Lower lobe of right lung (tissue), 2 donors: ENCODE data around the gene DOC2B. TPM values are rescaled to one million over a fixed set of nuclear protein-coding genes. Genes with fewer than 3 reads are reported as not detected.

Experiments
- ATAC-seq, 2 donors: fragments of 200-7000 bp; cut with Tn5 transposase; one replicate each; pipeline ENCODE4 v1.9.1; 2020 to 2022; ENCODE audit warnings: mild to moderate bottlenecking in 2 of 2, moderate library complexity in 2 of 2
- DNase-seq: peaks from one replicate; pipeline ENCODE4 v3.0.0-alpha.2; 2020
- H3K27ac ChIP-seq: fragments of 200-600 bp; one replicate; pipeline ENCODE4 v1.8.0; 2022
- H3K27me3 ChIP-seq: fragments of 200-600 bp; one replicate; pipeline ENCODE4 v1.8.0; 2022; ENCODE audit warnings: low read depth
- H3K36me3 ChIP-seq: fragments of 200-600 bp; one replicate; pipeline ENCODE4 v1.8.0; 2022; ENCODE audit warnings: mild to moderate bottlenecking
- H3K4me1 ChIP-seq: fragments of 200-600 bp; one replicate; pipeline ENCODE4 v1.8.0; 2022
- H3K4me3 ChIP-seq: fragments of 200-600 bp; one replicate; pipeline ENCODE4 v1.8.0; 2022; ENCODE audit warnings: mild to moderate bottlenecking
- H3K9me3 ChIP-seq: fragments of 200-600 bp; one replicate; pipeline ENCODE4 v1.8.0; 2022
- CTCF ChIP-seq: fragments of 200-600 bp; IDR thresholded peaks from one replicate; pipeline ENCODE4 v1.8.0; 2022; ENCODE audit warnings: antibody characterized with exemption, mild to moderate bottlenecking
- intact Hi-C: fragments of 100-400 bp; cut with DNase I; formaldehyde crosslinking; loops from one replicate; pipeline ENCODE4 v1.11.0; 2022
- total RNA-seq: library from RNA; stranded (reverse); fragmentation: NEBNext Ultra II Directional; extraction: Animal tissue kit (Norgen Biotek cat#: 25700); gene quantifications from one replicate; pipeline ENCODE4 v1.2.1, GENCODE V29; 2021
- donor health status: DM: no; HTN: yes; CAD: no; lungs with severe emphysema.

Gene DOC2B
- total RNA-seq, 1 donor from 2014 or later: 6.2 TPM

GRCh38 chr17:148757-149156, 32.7 kb downstream of the DOC2B start:
- no peaks in the 10 kb centered on the region for H3K4me1 ChIP-seq
- no peak for TF ChIP-seq CTCF
- intact Hi-C loops: no loop called here
- H3K9me3 ChIP-seq: no peaks in the 10 kb centered on the region
- no peak overlapping the region for H3K27ac ChIP-seq
- no peaks in the 10 kb centered on the region for H3K36me3 ChIP-seq
- no peak overlapping the region for H3K4me3 ChIP-seq
- H3K27me3 ChIP-seq: no peaks in the 10 kb centered on the region
- ATAC-seq (no peak), DNase-seq (peak; percentile 21)

- no peaks in the 10 kb centered on the region for H3K9me3 ChIP-seq
- H3K27ac ChIP-seq: no peak overlapping the region
- no peak overlapping the region for H3K4me3 ChIP-seq
- ATAC-seq: no peak
- no peaks in the 10 kb centered on the region for H3K4me1 ChIP-seq
- no peaks in the 10 kb centered on the region for H3K27me3 ChIP-seq
- no peak for TF ChIP-seq CTCF
- peak; percentile 35 for DNase-seq
- H3K36me3 ChIP-seq: no peaks in the 10 kb centered on the region
- intact Hi-C loops: no loop called here
These were observed 33.4 kb downstream of the DOC2B start for GRCh38 chr17:147796-148740.

- ATAC-seq (no peak), DNase-seq (peak; percentile 45)
- no peak overlapping the region for H3K4me3 ChIP-seq
- TF ChIP-seq CTCF: no peak
- H3K27me3 ChIP-seq: no peaks in the 10 kb centered on the region
- no peaks in the 10 kb centered on the region for H3K4me1 ChIP-seq
- no peak overlapping the region for H3K27ac ChIP-seq
- no peaks in the 10 kb centered on the region for H3K9me3 ChIP-seq
- intact Hi-C loops: no loop called here
- no peaks in the 10 kb centered on the region for H3K36me3 ChIP-seq
These were observed 34.3 kb downstream of the DOC2B start for GRCh38 chr17:146983-147761.

- no peak for ATAC-seq
- H3K27ac ChIP-seq: no peak overlapping the region
- H3K4me1 ChIP-seq: no peaks in the 10 kb centered on the region
- no peak for TF ChIP-seq CTCF
- DNase-seq: no peak
- intact Hi-C loops: no loop called here
- no peaks in the 10 kb centered on the region for H3K27me3 ChIP-seq
- no peak overlapping the region for H3K4me3 ChIP-seq
- no peaks in the 10 kb centered on the region for H3K36me3 ChIP-seq
- H3K9me3 ChIP-seq: no peaks in the 10 kb centered on the region
These were observed 34.9 kb downstream of the DOC2B start for GRCh38 chr17:146546-146945.

GRCh38 chr17:145671-146541, 35.5 kb downstream of the DOC2B start:
- intact Hi-C loops: no loop called here
- no peak for TF ChIP-seq CTCF

More at GRCh38 chr17:145671-146541, 35.5 kb downstream of the DOC2B start:
- H3K4me3 ChIP-seq: no peak overlapping the region
- no peak for ATAC-seq
- H3K4me1 ChIP-seq: no peaks in the 10 kb centered on the region
- H3K9me3 ChIP-seq: no peaks in the 10 kb centered on the region
- H3K27me3 ChIP-seq: no peaks in the 10 kb centered on the region
- no peak overlapping the region for H3K27ac ChIP-seq
- peak; percentile 44 for DNase-seq
- H3K36me3 ChIP-seq: no peaks in the 10 kb centered on the region
